ENCODE measurements around the gene ANKRD24.
"Not testable (repeated sequence)": the region's sequence is repeated elsewhere in the genome, so short reads cannot be mapped to it uniquely, and the experiment has no call there.

The ANKRD24 gene

DNA sequence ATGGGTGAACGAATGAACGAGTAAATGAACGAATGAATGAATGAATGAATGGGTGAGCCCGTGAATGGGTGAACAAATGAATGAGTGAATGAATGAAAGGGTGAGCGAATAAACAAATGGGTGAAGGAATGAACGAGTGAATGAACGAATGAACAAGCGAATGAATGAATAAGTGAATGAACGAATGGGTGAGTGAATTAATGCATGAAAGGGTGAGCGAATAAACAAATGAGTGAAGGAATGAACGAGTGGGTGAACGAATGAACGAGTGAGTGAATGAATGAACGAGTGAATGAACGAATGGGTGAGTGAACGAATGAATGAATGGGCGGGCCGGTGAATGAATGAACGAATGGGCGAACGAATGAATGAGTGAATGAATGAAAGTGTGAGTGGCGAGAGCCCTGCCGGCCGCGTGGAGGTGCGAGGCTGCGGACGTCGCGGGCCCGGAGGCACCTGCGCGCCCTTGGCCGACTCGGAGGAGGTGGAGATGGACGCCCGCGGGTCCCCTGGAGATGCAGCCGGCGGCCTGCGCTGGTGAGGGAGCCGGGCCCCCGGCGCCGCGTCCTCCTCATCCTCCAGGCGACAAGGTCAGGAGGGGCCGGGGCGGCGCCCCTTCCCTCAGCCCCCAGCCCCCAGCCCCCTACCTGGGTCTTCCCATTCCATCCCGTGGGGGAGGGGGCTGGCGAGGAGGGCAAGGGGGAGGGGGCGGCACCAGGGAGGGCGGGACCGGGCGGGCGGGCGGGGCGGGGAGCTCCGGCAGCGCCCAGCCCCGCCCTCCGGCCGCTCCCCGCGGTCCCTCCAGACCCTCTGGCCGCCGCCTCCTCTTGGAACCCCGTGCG is 15.4 kb downstream of the ANKRD24 start:
- no peak for DNase-seq (ENCODE audit: low spot score)

DNA sequence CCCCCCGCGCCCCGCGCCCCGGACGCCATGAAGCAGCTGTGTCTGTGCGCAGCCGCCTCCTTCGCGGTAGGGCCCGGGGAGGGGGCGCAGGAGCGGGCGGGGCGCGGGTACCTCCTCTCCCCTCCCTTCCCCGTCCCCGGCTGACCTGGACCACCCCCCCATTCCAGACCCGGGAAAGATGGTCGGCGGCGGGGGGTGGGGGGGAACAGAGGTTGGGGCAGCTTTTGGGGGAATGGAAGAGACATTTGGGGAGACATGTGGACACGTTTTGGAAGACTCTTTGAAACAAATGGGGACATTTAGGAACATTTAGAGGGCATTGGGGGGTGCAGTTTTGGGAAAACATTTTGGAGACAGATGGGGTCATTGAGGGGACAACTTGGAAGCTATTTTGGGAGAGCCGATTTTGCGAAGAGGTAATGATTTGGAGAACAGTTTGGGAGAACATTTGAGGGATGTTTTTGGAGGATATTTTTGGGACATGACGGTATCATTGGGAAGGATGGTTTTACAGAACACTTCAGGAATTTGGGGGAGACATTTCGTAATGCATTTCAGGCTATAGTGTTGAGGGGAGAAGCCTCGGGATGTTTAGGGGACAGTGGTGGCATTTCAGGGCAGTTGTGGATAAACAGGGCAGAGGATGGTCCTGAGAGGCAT is 16.1 kb downstream of the ANKRD24 start:
- no peak for DNase-seq (ENCODE audit: low spot score)

DNA sequence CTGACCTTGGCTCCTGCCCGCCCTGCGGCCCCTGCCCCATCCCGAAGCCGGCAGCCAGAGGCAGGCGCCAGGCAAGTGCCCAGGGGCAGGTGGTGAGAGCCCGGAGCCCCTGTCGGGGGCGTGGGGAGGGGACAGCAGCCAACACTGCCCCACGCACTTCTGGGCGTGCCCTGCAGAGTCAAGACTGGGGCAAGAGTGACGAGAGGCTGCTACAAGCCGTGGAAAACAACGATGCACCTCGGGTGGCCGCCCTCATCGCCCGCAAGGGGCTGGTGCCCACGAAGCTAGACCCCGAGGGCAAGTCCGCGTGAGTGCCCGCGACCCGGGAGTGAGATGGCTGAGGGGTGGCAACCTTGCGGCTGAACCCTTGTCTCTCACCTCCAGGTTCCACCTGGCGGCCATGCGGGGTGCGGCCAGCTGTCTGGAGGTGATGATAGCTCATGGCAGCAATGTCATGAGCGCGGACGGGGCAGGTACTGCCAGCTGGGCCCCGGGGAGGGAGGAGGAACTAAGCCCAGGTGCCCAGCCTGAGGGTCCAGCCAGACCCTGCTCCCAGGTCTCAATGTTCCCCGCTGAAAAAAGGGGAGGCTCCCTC is 17.3 kb downstream of the ANKRD24 start:
- DNase-seq (ENCODE audit: low spot score) = no peak

DNA sequence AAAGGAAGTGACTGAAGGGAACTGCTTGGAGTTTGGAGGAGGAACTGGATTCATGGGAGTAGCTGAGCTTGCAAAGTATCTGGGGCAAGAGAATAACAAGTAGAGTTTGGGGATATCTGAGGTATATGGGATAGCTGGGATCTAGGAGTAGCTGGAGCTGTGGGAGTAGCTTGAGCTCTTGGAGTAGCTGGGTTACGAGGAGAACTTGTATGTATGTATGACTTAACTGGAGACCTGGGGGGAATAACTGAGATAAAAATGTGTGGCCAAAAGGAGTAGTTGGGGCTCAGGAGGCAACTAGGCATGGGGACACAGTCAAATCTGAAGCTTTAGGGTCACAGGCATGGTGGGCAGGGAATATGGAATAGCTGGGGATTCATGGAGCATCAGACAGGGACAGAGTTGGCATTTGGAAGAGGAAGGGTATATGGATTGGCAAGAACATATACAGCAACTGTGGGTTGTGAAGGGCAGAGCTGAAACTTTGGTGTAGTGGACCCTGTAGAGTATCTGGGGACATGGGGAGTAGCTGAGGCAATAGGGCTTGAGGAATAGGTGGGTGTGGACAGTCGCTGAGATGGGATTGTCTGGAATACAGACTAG is 18.6 kb downstream of the ANKRD24 start:
- DNase-seq (ENCODE audit: low spot score) = no peak

DNA sequence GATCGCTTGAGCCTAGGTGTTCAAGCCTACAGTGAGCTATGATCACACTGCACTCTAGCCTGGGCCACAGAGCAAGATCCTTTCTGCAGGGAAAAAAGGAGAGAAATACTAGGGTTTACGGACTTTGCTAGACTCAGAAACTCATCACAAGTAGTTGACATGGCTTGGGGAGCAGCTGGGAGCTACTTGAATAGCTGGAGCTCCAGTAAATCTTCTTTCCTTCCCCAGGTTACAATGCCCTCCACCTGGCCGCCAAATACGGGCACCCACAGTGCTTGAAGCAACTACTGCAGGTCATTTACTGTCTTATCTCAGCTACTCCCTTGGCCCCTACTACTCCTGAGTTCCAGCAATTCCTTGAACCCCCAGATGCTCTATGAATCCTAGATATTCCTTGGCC is 19.3 kb downstream of the ANKRD24 start:
- DNase-seq (ENCODE audit: low spot score) = no peak

DNA sequence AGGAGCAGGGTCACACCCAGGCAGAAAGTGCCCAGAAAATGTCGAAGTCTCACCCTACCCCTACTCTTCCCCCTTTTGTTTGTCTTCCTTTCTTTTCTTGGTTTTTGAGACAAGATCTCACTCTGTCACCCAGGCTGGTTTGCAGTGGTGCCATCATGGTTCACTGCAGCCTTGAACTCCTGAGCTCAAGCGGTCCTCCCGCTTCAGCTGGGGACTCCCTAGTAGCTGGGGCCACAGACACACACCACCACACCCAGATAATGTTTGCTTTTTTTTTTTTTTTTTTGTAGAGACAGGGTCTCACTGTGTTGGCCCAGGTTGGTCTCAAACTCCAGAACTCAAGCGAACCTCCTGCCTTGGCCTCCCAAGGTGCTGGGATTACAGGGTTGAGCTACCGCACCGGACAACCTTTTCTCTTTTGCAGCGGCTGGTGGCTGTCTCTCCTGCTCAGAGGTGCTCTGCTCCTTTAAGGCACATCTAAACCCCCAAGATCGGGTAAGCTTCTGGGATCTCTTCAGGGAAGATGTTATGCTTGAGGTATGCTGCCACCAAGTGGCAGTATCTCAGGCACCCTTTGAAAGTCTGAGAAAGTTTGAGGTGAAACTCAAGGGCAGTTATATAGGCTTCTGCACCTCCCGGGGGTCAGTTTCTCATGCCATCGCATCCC is 24.5 kb downstream of the ANKRD24 start:
- no peak for DNase-seq (ENCODE audit: low spot score)

DNA sequence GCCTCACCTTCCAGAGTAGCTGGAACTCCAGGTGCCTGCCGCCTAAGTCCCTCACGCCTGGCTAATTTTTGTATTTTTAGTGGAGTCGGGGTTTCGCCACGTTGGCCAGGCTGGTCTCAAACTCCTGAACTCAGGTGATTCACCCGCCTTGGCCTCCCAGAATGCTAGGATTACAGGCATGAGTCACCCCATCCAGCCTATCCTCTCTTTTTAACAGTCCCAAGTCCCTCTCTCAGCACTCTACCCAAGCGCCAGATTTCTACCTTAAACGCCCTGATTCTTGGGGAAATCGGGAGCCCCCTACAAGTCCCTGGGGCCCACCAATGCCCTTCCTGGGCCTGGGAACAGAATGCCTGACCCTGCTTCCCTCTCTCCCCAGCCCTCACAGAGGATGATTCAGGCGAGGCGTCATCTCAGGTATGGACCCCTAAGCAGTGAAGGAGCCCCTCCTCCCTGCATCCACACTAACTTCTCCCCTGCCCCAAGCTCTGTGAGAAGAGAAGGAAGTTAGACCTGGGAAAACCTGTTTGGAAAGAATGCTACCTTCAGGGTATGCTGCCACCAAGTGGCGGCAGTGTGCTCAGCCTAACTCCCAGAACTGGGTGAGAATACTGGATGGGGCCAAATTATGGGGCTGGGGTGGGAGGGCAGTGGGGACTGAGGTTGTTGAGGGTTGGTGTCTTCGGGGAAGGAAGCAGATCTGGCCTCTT is 26.1 kb downstream of the ANKRD24 start:
- DNase-seq (ENCODE audit: low spot score) = no peak

DNA sequence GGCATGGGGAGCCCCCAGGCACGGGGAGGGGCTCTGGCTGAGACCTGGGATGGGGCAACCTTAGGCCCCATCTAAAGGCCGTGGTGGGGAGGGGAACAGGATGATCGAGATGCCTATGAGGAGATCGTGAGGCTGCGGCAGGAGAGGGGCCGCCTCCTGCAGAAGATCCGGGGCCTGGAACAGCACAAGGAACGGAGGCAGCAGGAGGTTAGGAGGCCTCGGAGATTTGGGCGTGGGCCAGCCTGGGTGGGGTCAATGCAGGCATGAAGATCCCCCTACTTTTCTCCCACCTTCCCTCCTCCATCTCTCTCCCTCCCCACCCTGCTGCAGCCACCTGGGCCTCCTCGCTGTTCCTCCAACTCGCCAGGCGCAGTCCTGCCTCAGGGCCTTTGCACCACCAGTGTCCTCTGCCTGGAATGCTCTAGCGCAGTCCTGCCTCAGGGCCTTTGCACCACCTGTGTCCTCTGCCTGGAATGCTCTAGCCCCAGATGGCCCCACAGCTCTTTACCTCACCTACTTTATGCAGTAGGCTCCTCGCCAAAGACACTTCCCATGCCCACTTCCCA is 27.8 kb downstream of the ANKRD24 start:
- DNase-seq (ENCODE audit: low spot score) = no peak

DNA sequence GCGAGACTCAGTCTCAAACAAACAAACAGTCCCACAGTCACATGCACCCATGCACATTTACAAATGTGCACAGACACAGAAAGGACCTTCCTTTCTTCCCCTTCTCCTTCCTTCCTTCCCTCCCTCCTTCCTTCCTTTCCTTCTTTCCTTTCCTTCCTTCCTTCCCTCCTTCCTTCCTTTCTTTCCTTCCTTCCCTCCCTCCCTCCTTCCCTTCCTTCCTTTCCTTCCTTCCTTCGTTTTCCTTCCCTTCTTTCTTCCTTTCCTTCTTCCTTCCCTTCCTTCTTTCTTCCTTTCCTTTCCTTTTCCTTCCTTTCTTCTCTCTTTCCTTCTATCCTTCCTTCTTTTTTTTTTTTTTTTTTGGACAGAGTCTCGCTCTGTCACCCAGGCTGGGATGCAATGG is 30.6 kb downstream of the ANKRD24 start:
- DNase-seq (ENCODE audit: low spot score) = no peak

DNA sequence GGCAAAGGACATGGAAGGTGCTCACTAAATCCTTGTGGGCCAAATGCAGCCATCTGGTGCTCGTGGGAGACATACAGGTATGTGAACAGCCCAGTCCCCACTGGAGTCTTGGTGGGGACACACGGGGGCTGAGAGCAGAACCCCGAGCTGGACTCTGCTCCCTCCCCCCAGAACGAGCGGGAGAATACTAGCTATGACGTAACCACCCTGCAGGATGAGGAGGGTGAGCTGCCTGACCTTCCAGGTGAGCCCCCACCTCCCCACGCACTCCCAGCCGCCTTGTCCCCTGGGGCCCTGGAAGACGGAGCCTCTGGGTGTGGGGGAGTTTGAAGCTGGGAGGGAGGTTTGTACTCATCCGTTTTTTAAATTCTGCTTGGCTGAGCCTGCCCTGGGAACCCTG is 33.3 kb downstream of the ANKRD24 start:
- no peak for DNase-seq (ENCODE audit: low spot score)

DNA sequence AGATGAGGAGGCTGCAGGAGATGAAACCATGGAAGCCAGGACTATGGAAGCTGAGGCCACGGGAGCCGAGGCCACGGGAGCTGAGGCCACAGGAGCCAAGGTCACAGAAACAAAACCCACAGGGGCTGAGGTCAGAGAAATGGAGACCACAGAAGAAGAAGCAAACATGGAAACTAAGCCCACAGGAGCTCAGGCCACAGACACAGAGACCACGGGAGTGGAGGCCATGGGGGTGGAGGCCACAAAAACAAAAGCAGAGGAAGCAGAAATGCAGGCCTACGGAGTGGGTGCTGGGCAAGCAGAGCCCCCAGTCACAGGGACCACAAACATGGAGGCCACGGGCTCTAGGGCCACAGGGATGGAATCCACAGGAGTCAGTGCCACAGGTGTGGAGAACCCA is 34.4 kb downstream of the ANKRD24 start:
- DNase-seq (ENCODE audit: low spot score) = no peak

DNA sequence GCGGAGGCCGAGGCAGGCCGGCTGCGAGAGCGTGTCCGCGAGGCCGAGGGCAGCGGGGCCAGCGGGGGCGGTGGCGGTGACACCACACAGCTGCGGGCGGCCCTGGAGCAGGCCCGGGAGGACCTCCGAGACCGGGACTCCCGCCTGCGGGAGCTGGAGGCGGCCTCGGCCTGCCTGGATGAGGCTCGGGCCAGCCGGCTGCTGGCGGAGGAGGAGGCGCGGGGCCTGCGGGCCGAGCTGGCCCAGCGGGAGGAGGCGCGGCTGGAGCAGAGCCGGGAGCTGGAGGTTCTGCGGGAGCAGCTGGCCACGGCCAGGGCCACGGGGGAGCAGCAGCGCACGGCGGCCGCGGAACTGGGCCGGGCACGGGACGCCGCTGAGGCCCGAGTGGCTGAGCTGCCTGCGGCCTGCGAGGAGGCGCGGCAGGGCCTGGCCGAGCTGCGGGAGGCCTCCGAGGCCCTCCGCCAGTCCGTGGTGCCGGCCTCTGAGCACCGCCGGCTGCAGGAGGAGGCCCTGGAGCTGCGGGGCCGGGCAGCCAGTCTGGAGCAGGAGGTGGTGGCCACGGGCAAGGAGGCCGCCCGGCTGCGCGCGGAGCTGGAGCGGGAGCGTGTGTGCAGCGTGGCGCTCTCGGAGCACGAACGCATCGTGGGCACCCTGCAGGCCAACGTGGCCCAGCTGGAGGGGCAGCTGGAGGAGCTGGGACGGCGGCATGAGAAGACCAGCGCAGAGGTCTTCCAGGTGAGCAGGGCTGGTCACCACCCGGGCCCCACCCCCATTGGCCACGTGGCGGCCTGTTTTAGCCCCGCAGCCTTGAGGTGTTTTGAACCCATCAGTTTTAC is 35.2 kb downstream of the ANKRD24 start:
- DNase-seq (ENCODE audit: low spot score) = no peak

DNA sequence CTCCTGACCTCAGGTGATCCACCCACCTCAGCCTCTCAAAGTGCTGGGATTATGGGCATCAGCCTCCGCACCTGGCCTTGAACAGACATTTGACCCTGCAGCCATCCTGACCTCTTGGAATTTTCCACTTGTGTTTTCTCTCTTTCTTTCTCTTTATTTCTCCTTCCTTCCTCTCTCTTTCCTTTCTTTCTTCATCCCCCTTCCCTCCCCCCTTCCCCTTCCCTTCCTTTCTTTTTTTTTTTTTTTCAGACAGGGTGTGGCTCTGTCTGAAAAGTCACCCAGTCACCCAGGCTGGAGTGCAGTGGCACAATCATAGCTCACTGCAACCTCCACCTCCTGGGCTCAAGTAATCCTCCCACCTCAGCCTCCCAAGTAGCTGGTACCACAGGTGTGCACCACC is 36.0 kb downstream of the ANKRD24 start:
- DNase-seq (ENCODE audit: low spot score) = not testable (repeated sequence)

DNA sequence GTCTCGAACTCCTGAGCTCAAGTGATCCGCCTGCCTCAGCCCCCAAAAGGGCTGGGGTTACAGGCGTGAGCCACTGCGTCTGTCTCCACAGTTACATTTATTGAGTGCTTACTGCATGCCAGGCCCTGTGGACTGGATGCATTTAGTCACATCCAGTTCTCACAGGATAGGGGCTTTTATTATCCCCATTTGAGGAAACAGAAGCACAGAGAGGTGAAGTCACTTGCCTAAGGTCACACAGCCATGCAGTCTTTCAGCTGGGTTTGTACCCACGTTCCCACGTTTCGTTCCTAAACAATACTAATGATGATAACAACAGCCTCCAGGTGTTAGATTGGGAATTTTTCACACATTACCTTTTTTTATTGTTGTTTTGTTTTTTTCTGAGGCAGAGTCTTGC is 37.7 kb downstream of the ANKRD24 start:
- DNase-seq (ENCODE audit: low spot score) = no peak

DNA sequence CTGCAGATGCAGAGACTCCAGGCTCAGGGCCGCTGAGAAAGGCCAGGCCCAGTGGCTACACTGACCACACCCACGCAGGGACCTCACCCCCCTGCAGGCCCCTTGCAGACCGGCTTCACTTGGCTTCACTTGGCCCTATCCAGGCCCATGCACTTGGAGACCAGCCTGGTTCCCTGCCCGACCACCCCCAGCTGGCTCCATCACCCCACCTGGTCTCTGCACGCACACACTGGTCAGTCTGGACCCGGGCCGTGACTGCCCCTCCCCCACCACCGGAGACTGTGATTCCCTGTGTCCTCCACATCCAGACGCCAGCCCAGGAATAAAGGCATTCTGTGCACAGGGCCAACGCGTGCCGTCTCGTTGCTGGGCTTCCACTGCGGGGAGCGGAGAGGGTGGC is 42.0 kb downstream of the ANKRD24 start:
- no peak for DNase-seq (ENCODE audit: low spot score)

DNA sequence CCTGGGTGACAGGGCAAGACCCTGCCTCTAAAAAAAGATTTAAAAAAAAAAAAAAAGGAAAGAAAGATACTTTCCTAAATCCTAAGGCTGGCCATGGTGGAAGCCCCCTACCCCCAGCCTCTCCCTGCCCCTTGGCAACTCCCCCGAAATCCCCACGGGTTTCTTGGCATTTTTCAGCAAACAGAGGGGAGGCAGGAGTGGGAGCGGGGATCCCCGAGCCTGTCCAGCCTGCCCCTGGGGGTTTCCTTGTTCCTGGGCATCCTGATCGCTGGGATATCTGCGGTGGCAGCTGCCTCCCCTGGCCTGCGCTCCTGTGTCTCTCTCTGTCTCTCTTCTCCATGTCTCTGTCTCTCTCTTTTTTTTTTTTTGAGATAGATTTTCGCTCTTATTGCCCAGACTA is 43.4 kb downstream of the ANKRD24 start:
- no peak for DNase-seq (ENCODE audit: low spot score)

DNA sequence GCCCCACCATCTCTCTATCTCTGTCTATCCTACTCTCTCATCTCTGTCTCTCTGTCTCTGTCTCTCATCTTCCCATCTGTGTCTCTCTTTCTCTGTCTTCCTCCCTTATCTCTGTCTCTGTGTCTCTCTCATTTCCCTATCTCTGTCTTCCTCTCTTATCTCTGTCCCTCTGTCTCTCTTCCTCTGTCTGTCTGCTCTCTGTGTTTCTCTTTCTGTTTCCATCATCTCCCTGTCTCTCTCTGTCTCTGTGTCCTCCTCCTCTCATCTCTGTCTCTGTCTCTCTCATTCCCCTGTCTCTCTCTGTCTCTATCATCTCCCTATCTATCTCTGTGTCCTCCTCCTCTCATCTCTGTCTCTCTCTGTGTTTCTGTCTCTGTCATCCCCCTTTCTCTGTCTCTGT is 45.3 kb downstream of the ANKRD24 start:
- DNase-seq (ENCODE audit: low spot score) = no peak

DNA sequence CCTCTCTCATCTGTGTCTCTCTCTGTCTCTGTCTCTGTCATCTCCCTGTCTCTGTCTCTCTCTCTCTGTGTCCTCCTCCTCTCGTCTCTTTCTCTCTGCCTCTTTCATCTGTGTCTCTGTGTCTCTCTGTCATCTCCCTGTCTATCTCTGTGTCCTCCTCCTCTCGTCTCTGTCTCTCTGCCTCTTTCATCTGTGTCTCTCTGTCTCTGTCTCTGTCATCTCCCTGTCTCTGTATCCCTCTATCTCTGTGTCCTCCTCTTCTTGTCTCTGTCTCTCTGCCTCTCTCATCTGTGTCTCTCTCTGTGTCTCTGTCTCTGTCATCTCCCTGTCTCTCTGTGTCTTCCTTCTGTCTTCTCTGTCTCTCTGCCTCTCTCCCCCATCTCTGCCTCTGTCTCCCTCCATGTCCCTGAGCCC is 46.3 kb downstream of the ANKRD24 start:
- DNase-seq (ENCODE audit: low spot score) = no peak

DNA sequence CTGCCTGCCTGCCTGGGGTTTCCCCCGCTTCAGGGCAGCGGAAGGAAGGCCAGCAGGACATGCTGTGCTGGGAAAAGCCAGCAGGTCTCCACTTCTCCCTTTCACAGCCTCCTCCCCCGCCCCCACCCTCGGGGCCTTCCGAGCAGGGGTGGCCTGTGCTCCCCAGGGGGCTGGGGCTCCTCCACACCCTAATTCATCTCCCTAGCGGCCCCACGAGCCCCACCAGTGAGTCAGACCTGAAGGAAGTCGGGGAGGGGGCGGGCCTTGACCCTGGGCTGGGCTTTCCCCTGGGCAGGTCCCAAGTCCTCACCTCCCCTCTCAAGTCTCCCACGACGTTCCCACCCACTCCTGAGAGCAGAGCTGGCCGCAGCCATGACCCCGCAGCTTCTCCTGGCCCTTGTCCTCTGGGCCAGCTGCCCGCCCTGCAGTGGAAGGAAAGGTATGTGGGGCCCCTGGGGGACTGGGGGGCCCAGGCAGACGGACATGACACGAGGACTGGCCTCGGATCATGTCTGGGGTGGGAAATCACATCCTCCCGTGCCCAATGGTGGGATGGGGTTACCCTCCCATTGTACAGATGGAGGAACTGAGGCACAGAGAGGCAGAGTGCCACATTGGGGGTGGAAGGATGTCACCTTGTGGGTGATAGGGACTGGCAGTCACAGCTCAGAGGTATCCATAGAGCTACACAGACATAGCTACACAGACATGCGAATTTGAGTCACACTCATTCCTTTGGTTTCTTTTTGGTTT is 46.9 kb downstream of the ANKRD24 start, which contains the start of gene EBI3:
Gene EBI3 (plus strand): TSS at position 345 of the 753 bp plus-strand sequence. CDS start 28 bp downstream, at position 373.
- no peak for DNase-seq (ENCODE audit: low spot score)
